Right lung (tissue), 5 donors: ENCODE results near the gene GRK5. TPM values are rescaled to one million over a fixed set of nuclear protein-coding genes. Genes with fewer than 3 reads are reported as not detected.

Experiments
- DNase-seq, 2 donors: peaks; one replicate each; pipeline ENCODE4 v3.0.0-alpha.2; 2013
- polyA plus RNA-seq, 5 donors: library from polyadenylated mRNA; unstranded; fragments of 120-200 nt; gene quantifications; one replicate each; pipeline versions ENCODE4 v1.2.1 to v1.2.3, GENCODE V29; 2013; ENCODE audit warnings: inconsistent platforms in 1 of 5, low replicate concordance in 1 of 5; ENCODE audit not compliant: insufficient read length in 5 of 5, insufficient read depth in 1 of 5

The GRK5 gene
- polyA plus RNA-seq, 5 donors: 52.2 to 60.0 (median 53.0) TPM

- no peak for DNase-seq
These were observed 270.1 kb downstream of the GRK5 start for GRCh38 chr10:119477444-119477843.

- no peak for DNase-seq
These were observed 270.9 kb downstream of the GRK5 start for GRCh38 chr10:119478111-119478802.

DNA sequence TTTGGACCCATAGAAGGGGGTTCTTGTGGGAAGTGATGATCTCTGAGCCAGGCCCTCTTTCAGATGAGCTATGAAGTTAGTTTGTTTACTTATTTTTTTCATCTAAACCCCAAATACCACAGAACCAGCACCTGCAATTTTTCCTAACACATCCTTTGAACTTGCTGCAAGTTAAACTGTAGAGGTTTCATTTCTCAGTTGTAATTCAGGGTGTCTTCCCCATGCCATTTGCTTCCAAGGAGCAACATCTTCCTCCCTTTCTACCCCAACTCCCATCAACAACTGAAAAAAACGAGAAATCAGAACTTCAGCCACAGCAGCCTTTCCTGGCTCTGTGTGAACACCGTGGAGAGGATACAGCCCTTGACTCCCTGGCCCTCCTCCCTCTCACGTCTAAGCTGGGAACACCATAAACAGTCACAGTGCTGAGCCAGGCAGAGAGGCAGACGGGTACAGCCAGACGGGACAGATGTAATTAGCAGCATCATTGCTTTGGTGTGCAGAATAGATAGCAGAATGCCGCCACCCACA lies 271.5 kb downstream of the GRK5 start:
- no peak for DNase-seq

- no peak for DNase-seq
These were observed 272.2 kb downstream of the GRK5 start for GRCh38 chr10:119479532-119479931.

DNA sequence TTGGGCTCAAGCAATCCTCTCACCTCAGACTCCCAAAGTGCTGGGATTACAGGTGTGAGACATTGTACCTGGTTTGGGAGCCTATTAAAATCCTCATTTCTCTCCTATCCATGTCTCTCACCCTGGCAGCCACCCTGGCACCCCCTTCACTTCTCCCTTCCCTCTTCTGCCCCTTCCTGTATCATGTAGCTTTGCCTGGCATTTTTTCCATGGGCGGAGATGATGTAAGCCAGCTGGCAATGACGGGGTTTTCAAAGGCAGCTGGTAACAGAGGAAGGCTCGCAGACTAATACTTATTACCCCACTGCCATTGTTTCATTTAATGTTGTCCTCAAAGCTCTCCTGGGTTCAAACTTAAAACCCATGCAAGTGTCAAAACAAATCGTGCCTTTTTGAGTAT lies 273.3 kb downstream of the GRK5 start:
- no peak for DNase-seq

- DNase-seq: no peak
These were observed 274.5 kb downstream of the GRK5 start for GRCh38 chr10:119481781-119482426.

DNA sequence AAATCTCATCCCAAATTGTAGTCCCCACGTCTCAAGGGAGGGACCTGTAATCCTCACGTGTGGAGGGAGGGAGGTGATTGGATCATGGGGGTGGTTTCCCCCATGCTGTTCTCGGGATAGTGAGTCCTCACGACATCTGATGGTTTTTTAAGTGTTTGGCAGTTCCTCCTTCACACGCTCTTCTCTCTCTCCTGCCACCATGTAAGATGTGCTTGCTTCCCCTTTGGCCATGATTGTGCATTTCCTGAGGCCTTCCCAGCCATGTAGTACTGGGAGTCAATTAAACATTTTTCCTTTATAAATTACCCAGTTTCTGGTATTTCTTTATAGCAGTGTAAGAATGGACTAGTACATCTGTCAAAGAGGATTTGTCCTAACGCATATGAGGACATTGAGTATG lies 275.6 kb downstream of the GRK5 start:
- DNase-seq: no peak

DNA sequence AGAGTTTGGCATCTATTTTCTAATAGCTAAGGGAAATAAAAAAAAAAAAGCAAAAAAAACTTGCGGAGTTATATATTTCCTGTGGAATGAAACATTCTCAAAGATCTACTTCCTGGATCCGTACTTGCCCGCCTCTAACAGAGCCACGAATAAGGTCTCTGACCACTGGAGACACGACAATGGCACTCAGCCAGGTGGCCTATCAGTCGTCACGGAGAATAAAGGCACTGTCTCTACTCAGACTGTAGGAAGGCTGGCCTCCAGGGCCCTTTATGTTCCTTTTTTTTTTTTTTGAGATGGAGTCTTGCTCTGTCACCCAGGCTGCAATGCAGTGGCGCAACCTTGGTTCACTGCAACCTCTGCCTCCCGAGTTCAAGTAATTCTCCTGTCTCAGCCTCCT lies 276.5 kb downstream of the GRK5 start:
- no peak for DNase-seq

GRCh38 chr10:119488675-119489074 lies 281.3 kb downstream of the GRK5 start:
- DNase-seq: no peak

DNA sequence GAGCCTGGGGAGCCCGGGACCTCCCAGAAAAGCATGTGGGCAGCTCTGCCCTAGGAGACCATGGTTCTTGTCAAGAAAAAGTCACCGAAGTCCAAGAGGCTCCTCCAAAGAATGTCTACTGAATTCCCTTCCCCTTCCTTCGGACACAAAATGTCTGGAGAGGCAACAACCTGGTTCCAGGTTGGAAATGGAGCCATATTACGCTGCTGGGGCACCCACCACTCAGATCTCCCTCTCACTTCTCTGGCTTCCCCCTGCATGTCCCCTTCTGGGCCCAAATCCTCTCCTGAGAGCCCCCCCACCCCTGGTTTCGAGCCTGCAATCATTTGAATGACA lies 282.6 kb downstream of the GRK5 start:
- DNase-seq: no peak

GRCh38 chr10:119491966-119492757 lies 284.8 kb downstream of the GRK5 start:
- DNase-seq: no peak

DNA sequence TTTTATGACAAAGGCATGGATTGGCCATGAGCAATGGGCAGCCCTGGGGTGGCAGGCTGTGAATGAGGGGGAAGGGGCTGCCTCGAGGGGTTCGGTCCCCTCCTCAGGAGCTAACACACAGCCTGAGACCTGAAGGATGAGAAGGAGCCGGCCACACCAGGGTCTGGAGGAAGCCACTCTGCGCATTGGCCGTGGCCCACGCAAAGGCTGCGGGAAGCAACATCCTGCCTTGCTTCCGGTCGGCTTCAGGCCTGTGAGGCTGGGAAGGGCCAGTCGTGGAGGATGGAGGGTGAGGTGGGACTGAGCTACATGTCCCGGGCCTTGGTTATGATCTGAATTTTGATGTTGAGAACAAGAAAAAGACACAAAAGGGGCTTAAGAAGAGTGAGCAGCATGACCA lies 285.8 kb downstream of the GRK5 start:
- DNase-seq: no peak

DNA sequence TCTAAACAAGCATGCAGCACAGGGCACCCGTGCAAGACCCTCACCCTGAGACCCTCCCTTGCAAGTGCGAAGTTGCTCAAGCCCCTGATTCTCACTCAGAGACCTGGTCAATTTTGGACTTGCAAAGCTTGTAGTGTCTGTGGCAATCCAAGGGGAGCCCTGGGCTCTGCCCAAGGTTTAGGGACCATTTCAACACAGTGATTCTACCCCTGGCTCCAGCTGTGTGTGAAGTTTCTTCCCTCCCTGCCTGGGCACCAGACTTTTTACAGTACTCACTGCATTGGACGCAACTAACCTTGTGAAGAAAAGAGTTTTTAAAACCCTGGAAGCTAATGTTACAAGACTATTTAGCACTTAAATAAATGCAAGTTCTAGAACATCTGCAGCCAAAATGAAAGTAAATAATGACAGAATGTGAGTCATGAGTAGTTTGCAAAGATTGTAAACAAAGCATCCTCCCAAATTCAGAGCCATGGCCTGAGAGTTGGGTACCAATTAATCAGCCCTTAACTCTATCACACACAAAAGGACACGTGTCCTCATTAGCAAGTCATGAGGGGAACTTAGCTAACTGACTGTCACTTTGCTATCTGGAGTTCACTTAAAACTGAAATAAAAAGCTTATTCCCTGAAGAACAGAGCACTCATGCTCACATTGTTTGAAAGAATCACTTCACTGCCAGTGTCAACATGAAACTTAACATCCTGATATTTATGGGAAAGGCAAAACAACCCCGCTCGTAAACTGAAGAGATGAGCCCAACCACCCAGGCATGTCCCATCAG lies 287.1 kb downstream of the GRK5 start:
- DNase-seq: no peak

- no peak for DNase-seq
These were observed 287.7 kb downstream of the GRK5 start for GRCh38 chr10:119495021-119495505.

DNA sequence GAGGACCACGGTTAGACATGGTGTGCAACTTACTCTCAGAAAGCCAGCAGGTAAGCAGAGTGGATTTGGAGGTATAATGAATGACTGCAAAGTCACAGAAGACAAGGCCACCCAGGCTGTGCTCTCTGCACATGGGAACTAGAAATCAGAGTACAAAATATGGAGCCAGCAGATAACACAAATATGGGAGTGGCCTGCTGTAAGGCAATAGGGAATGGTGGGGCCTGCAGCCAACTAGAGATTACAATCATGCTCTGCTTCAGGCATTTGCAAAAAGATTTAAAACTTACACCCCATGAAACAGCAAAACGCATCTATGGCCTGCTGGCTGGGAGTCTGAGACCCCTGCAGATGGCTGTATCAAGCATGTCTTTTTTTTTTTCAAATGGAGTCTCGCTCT lies 288.2 kb downstream of the GRK5 start:
- DNase-seq: no peak

- no peak for DNase-seq
These were observed 288.9 kb downstream of the GRK5 start for GRCh38 chr10:119496273-119496672.

DNA sequence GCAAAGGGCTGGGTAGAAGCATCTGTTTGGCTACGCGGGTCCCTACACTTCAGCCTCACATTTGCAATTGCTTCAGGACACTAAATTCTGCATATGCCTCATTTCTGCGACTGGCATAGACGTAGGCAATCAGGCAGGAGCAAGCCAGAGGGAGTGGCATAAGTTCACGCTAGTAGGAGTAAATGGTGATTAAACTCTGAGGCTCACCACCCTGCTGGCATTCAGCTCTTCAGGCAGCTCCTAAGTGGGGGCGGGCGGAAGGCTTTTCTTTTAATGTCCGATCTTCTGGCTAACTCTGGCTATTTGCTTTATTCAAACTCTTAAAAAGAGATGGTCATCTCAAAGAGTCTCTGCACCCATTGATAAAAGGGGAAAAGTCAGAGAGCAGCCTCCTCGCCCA lies 289.9 kb downstream of the GRK5 start:
- DNase-seq: no peak

DNA sequence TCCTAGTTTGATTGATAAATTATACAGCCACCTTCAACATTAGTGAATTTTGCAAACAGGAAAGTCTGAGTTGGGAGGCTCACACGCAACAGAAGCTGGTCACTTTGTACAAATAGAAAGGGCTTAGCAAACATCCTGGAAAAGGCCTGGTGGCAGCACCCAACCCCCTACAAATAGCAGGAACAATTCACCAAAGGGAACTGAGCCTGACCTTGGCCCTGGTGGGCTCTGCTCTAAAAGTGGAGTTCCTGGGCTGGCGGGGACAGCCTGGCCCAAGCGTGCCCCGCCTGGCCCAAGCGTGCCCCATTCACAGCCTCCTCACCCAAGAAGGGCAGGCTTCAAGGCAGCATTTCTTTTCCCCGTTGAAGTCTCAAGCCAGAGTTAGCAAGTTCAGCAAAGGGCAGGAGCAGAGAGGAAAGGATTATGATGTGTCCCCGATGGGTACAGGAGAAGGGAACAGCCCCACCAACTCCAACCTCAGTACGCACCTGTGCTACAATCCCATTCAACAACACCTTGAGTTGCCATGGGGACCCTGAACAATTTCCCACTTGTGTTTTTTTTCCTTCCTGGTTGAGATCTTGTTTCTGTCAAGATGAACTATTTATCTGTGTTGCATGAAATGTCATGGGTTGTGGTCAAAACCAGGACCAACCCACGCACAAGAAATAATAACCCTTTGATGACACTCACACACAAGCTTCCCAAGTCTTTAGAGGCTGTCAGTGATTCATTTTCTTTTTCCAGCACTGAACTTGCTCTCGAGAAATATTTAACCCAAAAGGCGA lies 291.7 kb downstream of the GRK5 start:
- no peak for DNase-seq

- DNase-seq: no peak
These were observed 292.3 kb downstream of the GRK5 start for GRCh38 chr10:119499677-119500002.

- no peak for DNase-seq
These were observed 292.9 kb downstream of the GRK5 start for GRCh38 chr10:119500123-119500795.

DNA sequence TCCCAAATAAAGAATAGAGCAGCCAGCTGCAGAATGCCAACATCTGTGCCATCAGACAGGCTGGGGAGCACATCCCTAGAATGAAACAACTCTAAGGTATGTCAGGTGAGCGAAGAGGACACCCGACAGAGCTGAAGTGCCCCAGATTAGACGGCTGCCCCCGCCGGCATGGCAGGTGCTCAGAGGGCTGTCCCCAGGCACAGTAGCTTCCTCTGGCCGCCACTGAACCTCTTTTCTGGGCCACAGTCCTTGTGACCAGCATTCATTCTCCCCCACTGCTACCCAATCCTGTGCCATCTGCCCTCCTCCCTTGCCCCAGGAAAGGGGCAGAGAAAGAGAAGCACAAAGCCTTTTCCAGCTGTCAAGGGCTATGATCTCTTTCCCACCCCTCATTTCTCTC lies 293.4 kb downstream of the GRK5 start:
- DNase-seq: no peak
